ENCODE data around the gene PSIP1. TPM values are rescaled to one million over a fixed set of nuclear protein-coding genes. Genes with fewer than 3 reads are reported as not detected.

Gene PSIP1
- total and polyA plus RNA-seq, 2 of the 4 experiments (the other 2 are of a cell fraction) = 21.8 to 27.2 TPM

DNA sequence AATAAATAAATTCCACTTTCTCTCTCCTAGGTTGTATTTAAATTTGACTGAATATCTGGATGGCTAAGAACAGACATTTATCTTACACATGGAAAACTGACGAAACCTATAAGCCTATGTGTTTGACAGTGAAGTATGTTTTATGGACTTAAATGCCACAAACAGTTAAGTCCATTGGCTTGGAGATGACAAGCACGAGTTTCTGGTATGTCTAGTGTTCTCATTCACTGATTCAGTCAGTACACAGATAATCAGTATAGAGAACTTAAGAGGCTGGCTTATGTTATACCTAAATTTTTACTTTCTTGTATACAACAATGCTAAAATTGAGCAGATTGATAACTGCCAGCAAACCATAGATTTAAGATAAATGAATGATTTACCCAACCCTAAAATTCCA is 49.2 kb downstream of the PSIP1 start:
- no peak overlapping the region for H3K4me2 ChIP-seq (ENCODE audit: low read depth, low read length)
- POLR2A ChIA-PET (ENCODE audit: unreplicated experiment) = no interaction called here
- intact Hi-C loops (cut with micrococcal nuclease) (no loop called here), in situ Hi-C loops (cut with MboI; ENCODE audit: low sequenced_read_pairs) (no loop called here), dilution Hi-C loops (cut with HindIII; ENCODE audit: low sequenced_read_pairs, unreplicated experiment) (no loop called here)
- no TSS peak for BruUV-seq (replicated peaks)
- H3K9ac ChIP-seq (ENCODE audit: low read depth, low read length) = no peak overlapping the region
- H4K8ac ChIP-seq (ENCODE audit: low read depth in 2 of 2, low read length in 2 of 2) = no peak overlapping the region
- no peak overlapping the region for H3K27ac ChIP-seq (ENCODE audit: insufficient read depth, low read length)
- H4K91ac ChIP-seq (ENCODE audit: insufficient read depth, low read depth, low read length) = no peak overlapping the region
- TF ChIP-seq CTCF (conservative IDR thresholded peaks at IDR 0.05; ENCODE audit: low read depth, low read length) (no peak), CHD1 (IDR thresholded peaks at IDR 0.05; ENCODE audit: low read depth, low read length) (no peak), USF2 (IDR thresholded peaks at IDR 0.05; ENCODE audit: low read depth, low read length) (no peak), NFE2L2 (IDR thresholded peaks at IDR 0.05; ENCODE audit: low read depth, low read length) (no peak), BHLHE40 (IDR thresholded peaks at IDR 0.05; ENCODE audit: low read depth, low read length) (no peak), SMC3 (IDR thresholded peaks at IDR 0.05; ENCODE audit: low read depth, low read length) (no peak), RFX5 (IDR thresholded peaks at IDR 0.05; ENCODE audit: low read depth, low read length) (no peak), FOS (IDR thresholded peaks at IDR 0.05; ENCODE audit: low read depth, low read length) (no peak), CEBPB (IDR thresholded peaks at IDR 0.05; ENCODE audit: low read depth, low read length) (no peak), MAZ (IDR thresholded peaks at IDR 0.05; ENCODE audit: borderline replicate concordance, low read depth, low read length) (no peak), RCOR1 (IDR thresholded peaks at IDR 0.05; ENCODE audit: insufficient replicate concordance, low read length) (no peak), MXI1 (IDR thresholded peaks at IDR 0.05; ENCODE audit: borderline replicate concordance, low read depth, low read length) (no peak), RAD21 (IDR thresholded peaks at IDR 0.05; ENCODE audit: low read length) (no peak), POLR2A (IDR thresholded peaks at IDR 0.05; ENCODE audit: low read depth, low read length) (no peak), MAFK (IDR thresholded peaks at IDR 0.05; ENCODE audit: low read depth, low read length) (no peak)
- TF ChIP-seq, protein P1, sequence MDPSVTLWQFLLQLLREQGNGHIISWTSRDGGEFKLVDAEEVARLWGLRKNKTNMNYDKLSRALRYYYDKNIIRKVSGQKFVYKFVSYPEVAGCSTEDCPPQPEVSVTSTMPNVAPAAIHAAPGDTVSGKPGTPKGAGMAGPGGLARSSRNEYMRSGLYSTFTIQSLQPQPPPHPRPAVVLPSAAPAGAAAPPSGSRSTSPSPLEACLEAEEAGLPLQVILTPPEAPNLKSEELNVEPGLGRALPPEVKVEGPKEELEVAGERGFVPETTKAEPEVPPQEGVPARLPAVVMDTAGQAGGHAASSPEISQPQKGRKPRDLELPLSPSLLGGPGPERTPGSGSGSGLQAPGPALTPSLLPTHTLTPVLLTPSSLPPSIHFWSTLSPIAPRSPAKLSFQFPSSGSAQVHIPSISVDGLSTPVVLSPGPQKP (IDR thresholded peaks at IDR 0.05; ENCODE audit: borderline replicate concordance, low read depth, low read length) = no peak
- no peaks in the 10 kb centered on the region for H3K27me3 ChIP-seq (ENCODE audit: control insufficient read depth, insufficient read depth, low read length)
- ATAC-seq (ENCODE audit: low read depth) = no peak
- no peak overlapping the region for H3K23ac ChIP-seq (ENCODE audit: low read depth, low read length)
- H3K4ac ChIP-seq (ENCODE audit: low read depth, low read length) = no peak overlapping the region
- peaks cover under 1 to 3% of the 10 kb centered on the region in 2 experiments; a peak in 1 of 4 replicates for H3K79me1 ChIP-seq (ENCODE audit: low read depth in 1 of 2, low read length in 2 of 2)
- no peaks in the 10 kb centered on the region for H3K9me1 ChIP-seq (ENCODE audit: insufficient read depth, low read length)
- H2AK5ac ChIP-seq (ENCODE audit: low read depth, low read length) = no peak overlapping the region
- peaks cover 39% of the 10 kb centered on the region for H3K36me3 ChIP-seq (ENCODE audit: control insufficient read depth, insufficient read depth, low read length)
- no peak overlapping the region for H4K5ac ChIP-seq (ENCODE audit: low read depth, low read length)
- no peak overlapping the region for H2BK120ac ChIP-seq (ENCODE audit: low read depth, low read length)
- no peak overlapping the region for H2AFZ ChIP-seq (replicated peaks; ENCODE audit: low read length, poor library complexity)
- 0 out of 2 replicates have a peak, but pooled peaks cover 1% of the 10 kb centered on the region for H3K4me1 ChIP-seq (ENCODE audit: control insufficient read depth, insufficient read depth, low read length)
- no peak for DNase-seq
- no peak overlapping the region for H3K56ac ChIP-seq (ENCODE audit: extremely low read depth, insufficient read depth, low read length)
- H3K4me3 ChIP-seq (ENCODE audit: insufficient read depth, low read depth, low read length) = no peak overlapping the region
- WGBS, 2 experiments (ENCODE audit: extremely low coverage in 2 of 2, insufficient read length in 1 of 2) = no CpG with 5 or more reads among the region's 2 CpGs
- no peak overlapping the region for H2BK5ac ChIP-seq (ENCODE audit: low read depth, low read length, poor library complexity, severe bottlenecking)
- H3K14ac ChIP-seq (replicated peaks; ENCODE audit: low read depth, low read length) = no peak overlapping the region
- H4K20me1 ChIP-seq (ENCODE audit: insufficient read depth, low read length) = no peaks in the 10 kb centered on the region
- no peak overlapping the region for H2AK9ac ChIP-seq (replicated peaks; ENCODE audit: low read depth, low read length, poor library complexity)
- no peak overlapping the region for H2BK20ac ChIP-seq (ENCODE audit: low read depth, low read length)
- CTCF ChIA-PET = no interaction called here
- no peaks in the 10 kb centered on the region for H3K9me3 ChIP-seq (ENCODE audit: control insufficient read depth, insufficient read depth, low read length)
- no peak overlapping the region for H2BK15ac ChIP-seq (ENCODE audit: low read depth, low read length)
- no peak overlapping the region for H3K18ac ChIP-seq (ENCODE audit: low read depth, low read length)
